Suprapubic skin (tissue), 4 donors: ENCODE measurements around the gene SHMT2.

Experiments used
- EP300 ChIP-seq: sonication (generic); formaldehyde crosslinking; IDR thresholded peaks from one replicate; pipeline ENCODE4 v1.6.1; 2017; ENCODE audit warnings: antibody characterized with exemption
- POLR2AphosphoS5 ChIP-seq, 3 donors: sonication (generic); formaldehyde crosslinking; IDR thresholded peaks; one replicate each; pipeline ENCODE4 v1.6.1; 2017; ENCODE audit warnings: antibody characterized with exemption in 3 of 3
- TF ChIP-seq, protein P1 (sequence below), 2 donors: fragments of 200-600 bp in 1 of 2; fragments of 450-650 bp in 1 of 2; sonication (generic) in 1 of 2; IDR thresholded peaks; one replicate each; pipeline ENCODE4 v1.5.1; 2016 to 2019; ENCODE audit warnings: antibody characterized with exemption in 2 of 2, mild to moderate bottlenecking in 1 of 2, moderate library complexity in 1 of 2

DNA sequence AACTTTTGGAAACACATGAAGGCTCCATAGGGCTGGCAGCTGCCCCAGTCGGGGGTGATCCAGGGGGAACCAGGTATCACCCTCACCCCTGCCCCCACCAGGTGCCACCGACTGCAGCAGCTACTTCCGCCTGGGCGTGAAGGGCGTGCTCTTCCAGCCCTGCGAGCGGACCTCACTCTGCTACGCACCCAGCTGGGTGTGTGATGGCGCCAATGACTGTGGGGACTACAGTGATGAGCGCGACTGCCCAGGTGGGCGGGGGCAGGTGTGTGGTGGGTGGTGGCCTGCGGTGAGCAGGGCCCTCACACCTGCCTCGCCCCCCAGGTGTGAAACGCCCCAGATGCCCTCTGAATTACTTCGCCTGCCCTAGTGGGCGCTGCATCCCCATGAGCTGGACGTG, 35.3 kb upstream of the SHMT2 start:
- no peak for TF ChIP-seq POLR2AphosphoS5 (IDR thresholded peaks at IDR 0.05)
- TF ChIP-seq, protein P1, sequence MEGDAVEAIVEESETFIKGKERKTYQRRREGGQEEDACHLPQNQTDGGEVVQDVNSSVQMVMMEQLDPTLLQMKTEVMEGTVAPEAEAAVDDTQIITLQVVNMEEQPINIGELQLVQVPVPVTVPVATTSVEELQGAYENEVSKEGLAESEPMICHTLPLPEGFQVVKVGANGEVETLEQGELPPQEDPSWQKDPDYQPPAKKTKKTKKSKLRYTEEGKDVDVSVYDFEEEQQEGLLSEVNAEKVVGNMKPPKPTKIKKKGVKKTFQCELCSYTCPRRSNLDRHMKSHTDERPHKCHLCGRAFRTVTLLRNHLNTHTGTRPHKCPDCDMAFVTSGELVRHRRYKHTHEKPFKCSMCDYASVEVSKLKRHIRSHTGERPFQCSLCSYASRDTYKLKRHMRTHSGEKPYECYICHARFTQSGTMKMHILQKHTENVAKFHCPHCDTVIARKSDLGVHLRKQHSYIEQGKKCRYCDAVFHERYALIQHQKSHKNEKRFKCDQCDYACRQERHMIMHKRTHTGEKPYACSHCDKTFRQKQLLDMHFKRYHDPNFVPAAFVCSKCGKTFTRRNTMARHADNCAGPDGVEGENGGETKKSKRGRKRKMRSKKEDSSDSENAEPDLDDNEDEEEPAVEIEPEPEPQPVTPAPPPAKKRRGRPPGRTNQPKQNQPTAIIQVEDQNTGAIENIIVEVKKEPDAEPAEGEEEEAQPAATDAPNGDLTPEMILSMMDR (IDR thresholded peaks at IDR 0.05) = no peak
- TF ChIP-seq EP300 = no peak
